Hepatocyte (in vitro differentiated cells): ENCODE measurements around the gene GADD45B. TPM values are rescaled to one million over a fixed set of nuclear protein-coding genes. Genes with fewer than 3 reads are reported as not detected.

ENCODE experiments used
- DNase-seq: peaks from one replicate; pipeline ENCODE4 v3.0.0-alpha.2; 2016; ENCODE audit warnings: low spot score
- H2AFZ ChIP-seq: fragments of 200-600 bp; sonication (generic); 2 replicates; pipeline ENCODE4 v1.6.0; 2016; ENCODE audit warnings: antibody characterized with exemption, mild to moderate bottlenecking
- H3K27ac ChIP-seq: fragments of 200-600 bp; sonication (generic); 2 replicates; pipeline ENCODE4 v1.5.1; 2016; ENCODE audit warnings: mild to moderate bottlenecking
- H3K27me3 ChIP-seq: fragments of 200-600 bp; sonication (generic); 2 replicates; pipeline ENCODE4 v1.6.1; 2016
- H3K36me3 ChIP-seq: fragments of 200-600 bp; sonication (generic); replicated peaks from 2 replicates; pipeline ENCODE4 v1.5.1; 2016; ENCODE audit warnings: low read depth; ENCODE audit not compliant: insufficient read depth
- H3K4me1 ChIP-seq: fragments of 200-600 bp; sonication (generic); 2 replicates; pipeline ENCODE4 v1.5.1; 2016; ENCODE audit warnings: mild to moderate bottlenecking, moderate library complexity; ENCODE audit not compliant: insufficient read depth
- H3K4me2 ChIP-seq: fragments of 200-600 bp; sonication (generic); 2 replicates; pipeline ENCODE4 v1.6.0; 2016
- H3K4me3 ChIP-seq: fragments of 200-600 bp; sonication (generic); 2 replicates; pipeline ENCODE4 v1.5.1; 2016; ENCODE audit warnings: mild to moderate bottlenecking
- H3K79me2 ChIP-seq: fragments of 200-600 bp; sonication (generic); 2 replicates; pipeline ENCODE4 v1.6.0; 2017; ENCODE audit warnings: mild to moderate bottlenecking
- H3K9me2 ChIP-seq: fragments of 200-600 bp; sonication (generic); replicated peaks from 2 replicates; pipeline ENCODE4 v1.6.0; 2017; ENCODE audit warnings: mild to moderate bottlenecking; ENCODE audit not compliant: insufficient read depth
- H3K9me3 ChIP-seq: fragments of 200-600 bp; sonication (generic); 2 replicates; pipeline ENCODE4 v1.5.1; 2016; ENCODE audit warnings: low read depth, mild to moderate bottlenecking
- H4K20me1 ChIP-seq: fragments of 200-600 bp; sonication (generic); 2 replicates; pipeline ENCODE4 v1.6.0; 2016; ENCODE audit warnings: mild to moderate bottlenecking; ENCODE audit not compliant: insufficient read depth, poor library complexity, severe bottlenecking
- EZH2 ChIP-seq: fragments of 200-600 bp; sonication (generic); IDR thresholded peaks from 2 replicates; pipeline ENCODE4 v1.6.1; 2016; ENCODE audit warnings: antibody characterized with exemption, mild to moderate bottlenecking, borderline replicate concordance
- EZH2phosphoT487 ChIP-seq: fragments of 200-600 bp; sonication (generic); IDR thresholded peaks from one replicate; pipeline ENCODE4 v1.6.1; 2018; ENCODE audit warnings: antibody characterized with exemption, mild to moderate bottlenecking, low read depth, moderate library complexity; ENCODE audit not compliant: unreplicated experiment, severe bottlenecking
- WGBS: methylation state at CpG from one replicate; pipeline ENCODE4 v1.1.6; 2016; ENCODE audit warnings: low lambda C conversion rate; ENCODE audit errors: missing lambda C conversion rate; 5-methylcytosine and 5-hydroxymethylcytosine counted together
- polyA plus RNA-seq: library from polyadenylated mRNA; unstranded; fragments of >200 nt; fragmentation: Nextera tagmentation; extraction: Ambion mirVana; gene quantifications from 2 replicates; pipeline ENCODE4 v1.2.1, GENCODE V29; 2016
- total RNA-seq: library from RNA; depleted of rRNA; stranded (reverse); fragments of >200 nt; gene quantifications from 2 replicates; pipeline ENCODE4 v1.2.3, GENCODE V29; 2014
- TF ChIP-seq, protein P1 (sequence below): fragments of 200-600 bp; sonication (generic); IDR thresholded peaks from 2 replicates; pipeline ENCODE4 v1.5.1; 2016; ENCODE audit warnings: antibody characterized with exemption, mild to moderate bottlenecking; ENCODE audit not compliant: poor library complexity

Gene GADD45B
- total and polyA plus RNA-seq, 2 experiments from 2014 or later, result 126 to 229 TPM

DNA sequence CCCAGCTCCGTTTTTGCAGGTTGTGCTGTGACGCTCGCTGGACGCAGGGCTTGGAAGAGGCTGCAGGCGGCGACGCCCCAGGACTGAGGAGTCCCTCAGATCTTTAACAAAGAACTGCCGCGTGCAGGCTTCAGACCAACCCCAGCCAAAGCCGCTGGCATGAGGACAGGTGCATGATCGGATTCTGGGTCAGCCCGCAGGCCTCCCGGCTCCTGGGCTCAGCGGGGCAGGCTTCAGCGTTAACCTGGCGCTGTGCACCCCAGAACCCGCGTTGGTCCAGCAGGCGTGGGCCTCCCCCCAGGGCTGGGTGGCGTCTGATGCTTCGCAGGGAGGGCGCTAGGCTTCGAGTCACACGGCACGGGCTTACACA is 47.6 kb upstream of the GADD45B start:
- no peaks in the 10 kb centered on the region for H3K36me3 ChIP-seq
- WGBS, result 69% methylated on average over 25 of the region's 25 CpGs
- no peaks in the 10 kb centered on the region for H3K9me2 ChIP-seq
- peak overlapping the region; percentile 98 for H3K4me2 ChIP-seq
- H3K27me3 ChIP-seq, result no peaks in the 10 kb centered on the region
- no peak for DNase-seq
- TF ChIP-seq EZH2phosphoT487, result no peak
- TF ChIP-seq, protein P1, sequence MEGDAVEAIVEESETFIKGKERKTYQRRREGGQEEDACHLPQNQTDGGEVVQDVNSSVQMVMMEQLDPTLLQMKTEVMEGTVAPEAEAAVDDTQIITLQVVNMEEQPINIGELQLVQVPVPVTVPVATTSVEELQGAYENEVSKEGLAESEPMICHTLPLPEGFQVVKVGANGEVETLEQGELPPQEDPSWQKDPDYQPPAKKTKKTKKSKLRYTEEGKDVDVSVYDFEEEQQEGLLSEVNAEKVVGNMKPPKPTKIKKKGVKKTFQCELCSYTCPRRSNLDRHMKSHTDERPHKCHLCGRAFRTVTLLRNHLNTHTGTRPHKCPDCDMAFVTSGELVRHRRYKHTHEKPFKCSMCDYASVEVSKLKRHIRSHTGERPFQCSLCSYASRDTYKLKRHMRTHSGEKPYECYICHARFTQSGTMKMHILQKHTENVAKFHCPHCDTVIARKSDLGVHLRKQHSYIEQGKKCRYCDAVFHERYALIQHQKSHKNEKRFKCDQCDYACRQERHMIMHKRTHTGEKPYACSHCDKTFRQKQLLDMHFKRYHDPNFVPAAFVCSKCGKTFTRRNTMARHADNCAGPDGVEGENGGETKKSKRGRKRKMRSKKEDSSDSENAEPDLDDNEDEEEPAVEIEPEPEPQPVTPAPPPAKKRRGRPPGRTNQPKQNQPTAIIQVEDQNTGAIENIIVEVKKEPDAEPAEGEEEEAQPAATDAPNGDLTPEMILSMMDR, result no peak
- H4K20me1 ChIP-seq, result peaks cover 34% of the 10 kb centered on the region
- peak overlapping the region; percentile 70 for H2AFZ ChIP-seq
- no peak overlapping the region for H3K4me3 ChIP-seq
- peaks cover 32% of the 10 kb centered on the region for H3K79me2 ChIP-seq
- peak overlapping the region; percentile 96 for H3K27ac ChIP-seq
- H3K9me3 ChIP-seq, result no peaks in the 10 kb centered on the region
- peaks cover 28% of the 10 kb centered on the region for H3K4me1 ChIP-seq

DNA sequence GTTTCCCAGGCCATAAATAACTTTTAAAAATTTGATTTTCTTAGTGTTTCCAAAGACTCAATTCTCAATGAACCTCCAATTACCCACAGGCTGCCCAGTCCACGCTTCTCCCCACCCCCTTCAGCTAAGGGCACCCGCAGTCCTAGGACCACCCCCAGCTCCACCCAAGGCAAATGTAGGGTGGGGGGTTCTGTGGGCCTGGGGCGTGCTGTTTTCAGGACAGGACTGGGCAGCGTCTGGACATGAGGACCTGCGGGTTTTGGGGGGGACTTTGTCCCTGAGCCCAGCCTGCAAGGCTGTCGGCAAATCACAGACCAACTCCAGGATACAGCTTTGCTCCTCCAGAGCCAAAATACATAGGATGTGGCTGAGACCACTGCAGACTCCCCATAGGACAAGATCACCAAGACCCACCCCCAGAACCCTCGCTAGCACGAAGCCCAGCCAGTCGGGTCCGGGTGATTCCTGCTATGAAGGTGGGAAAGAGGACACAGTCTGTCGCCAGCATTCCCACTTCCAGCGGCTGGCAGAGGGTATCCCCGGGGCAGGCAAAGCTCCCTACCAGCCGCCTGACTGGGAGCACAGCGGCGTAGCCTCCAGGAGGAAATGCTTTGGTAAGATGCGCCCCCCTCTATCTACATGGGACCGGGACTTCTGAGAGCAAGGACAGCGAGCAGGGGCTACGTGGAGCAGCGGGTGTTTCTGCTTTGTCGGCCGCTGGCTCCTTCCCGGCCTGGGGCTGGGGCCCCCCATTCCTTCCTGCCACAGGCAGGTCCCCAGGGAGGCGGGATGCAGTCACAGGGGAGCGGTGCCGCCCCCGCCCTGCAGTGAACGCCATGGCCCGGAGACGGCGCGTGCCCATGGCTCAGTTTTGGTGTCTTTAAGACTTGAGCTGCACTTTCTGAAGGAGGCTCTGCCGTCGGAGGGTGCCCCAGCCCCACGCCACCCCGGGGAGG is 46.9 kb upstream of the GADD45B start:
- H3K9me2 ChIP-seq, result no peaks in the 10 kb centered on the region
- peaks cover 27% of the 10 kb centered on the region for H3K79me2 ChIP-seq
- H3K27me3 ChIP-seq, result no peaks in the 10 kb centered on the region
- H2AFZ ChIP-seq, result no peak overlapping the region
- TF ChIP-seq, protein P1, result no peak
- no peak for TF ChIP-seq EZH2
- no peak for TF ChIP-seq EZH2phosphoT487
- H3K4me2 ChIP-seq, result peak overlapping the region; percentile 98
- no peaks in the 10 kb centered on the region for H3K9me3 ChIP-seq
- H3K4me1 ChIP-seq, result peaks cover 28% of the 10 kb centered on the region
- H3K27ac ChIP-seq, result peak overlapping the region; percentile 96
- no peaks in the 10 kb centered on the region for H3K36me3 ChIP-seq
- DNase-seq, result no peak
- 94% methylated on average over 35 of the region's 37 CpGs for WGBS
- no peak overlapping the region for H3K4me3 ChIP-seq
- peaks cover 29% of the 10 kb centered on the region for H4K20me1 ChIP-seq

DNA sequence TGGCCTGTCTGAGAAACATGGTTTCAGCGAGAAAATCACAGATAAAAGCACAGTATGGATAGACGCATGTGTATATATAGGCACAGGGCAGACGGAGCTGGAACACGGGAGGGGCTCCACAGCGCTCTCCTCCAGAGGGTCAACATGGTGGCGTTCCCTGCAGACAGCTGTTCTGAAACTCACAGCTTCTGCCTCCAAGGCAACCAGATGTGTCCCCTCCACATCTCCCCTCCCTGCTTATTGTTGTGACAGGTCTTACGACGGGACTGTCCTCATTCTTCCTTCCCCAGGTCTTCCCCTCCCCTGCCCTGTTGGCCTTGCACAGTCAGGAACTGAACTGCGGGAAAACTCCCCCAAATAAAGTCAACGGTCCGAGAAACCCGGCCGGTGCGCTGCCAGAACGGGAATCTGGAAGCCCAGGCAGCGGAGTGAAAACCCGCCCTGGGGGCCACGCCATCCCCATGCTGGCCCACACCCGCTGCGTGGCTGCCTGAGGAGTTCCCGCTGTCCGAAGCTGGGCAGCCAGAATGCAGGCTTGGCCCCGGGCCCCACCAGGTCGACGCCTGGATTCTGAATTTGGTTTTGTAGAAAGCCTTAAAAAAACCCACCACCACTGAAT is 45.9 kb upstream of the GADD45B start:
- H3K4me1 ChIP-seq, result peaks cover 21% of the 10 kb centered on the region
- 94% methylated on average over 25 of the region's 25 CpGs for WGBS
- H3K27ac ChIP-seq, result no peak overlapping the region
- H3K27me3 ChIP-seq, result no peaks in the 10 kb centered on the region
- no peak overlapping the region for H3K4me2 ChIP-seq
- TF ChIP-seq EZH2 (no peak), EZH2phosphoT487 (no peak)
- TF ChIP-seq, protein P1, result no peak
- H3K9me2 ChIP-seq, result no peaks in the 10 kb centered on the region
- H2AFZ ChIP-seq, result no peak overlapping the region
- no peaks in the 10 kb centered on the region for H3K36me3 ChIP-seq
- H3K79me2 ChIP-seq, result peaks cover 20% of the 10 kb centered on the region
- DNase-seq, result no peak
- no peaks in the 10 kb centered on the region for H3K9me3 ChIP-seq
- H4K20me1 ChIP-seq, result peaks cover 21% of the 10 kb centered on the region
- no peak overlapping the region for H3K4me3 ChIP-seq
